HG03175 (cell line): ENCODE measurements around the gene UBE2L6.

Source experiments
- ATAC-seq: cut with Tn5 transposase; IDR thresholded peaks from one replicate; pipeline ENCODE4 v1.9.1; 2021; ENCODE audit warnings: mild to moderate bottlenecking, moderate library complexity; ENCODE audit not compliant: unreplicated experiment

UBE2L6 gene

DNA sequence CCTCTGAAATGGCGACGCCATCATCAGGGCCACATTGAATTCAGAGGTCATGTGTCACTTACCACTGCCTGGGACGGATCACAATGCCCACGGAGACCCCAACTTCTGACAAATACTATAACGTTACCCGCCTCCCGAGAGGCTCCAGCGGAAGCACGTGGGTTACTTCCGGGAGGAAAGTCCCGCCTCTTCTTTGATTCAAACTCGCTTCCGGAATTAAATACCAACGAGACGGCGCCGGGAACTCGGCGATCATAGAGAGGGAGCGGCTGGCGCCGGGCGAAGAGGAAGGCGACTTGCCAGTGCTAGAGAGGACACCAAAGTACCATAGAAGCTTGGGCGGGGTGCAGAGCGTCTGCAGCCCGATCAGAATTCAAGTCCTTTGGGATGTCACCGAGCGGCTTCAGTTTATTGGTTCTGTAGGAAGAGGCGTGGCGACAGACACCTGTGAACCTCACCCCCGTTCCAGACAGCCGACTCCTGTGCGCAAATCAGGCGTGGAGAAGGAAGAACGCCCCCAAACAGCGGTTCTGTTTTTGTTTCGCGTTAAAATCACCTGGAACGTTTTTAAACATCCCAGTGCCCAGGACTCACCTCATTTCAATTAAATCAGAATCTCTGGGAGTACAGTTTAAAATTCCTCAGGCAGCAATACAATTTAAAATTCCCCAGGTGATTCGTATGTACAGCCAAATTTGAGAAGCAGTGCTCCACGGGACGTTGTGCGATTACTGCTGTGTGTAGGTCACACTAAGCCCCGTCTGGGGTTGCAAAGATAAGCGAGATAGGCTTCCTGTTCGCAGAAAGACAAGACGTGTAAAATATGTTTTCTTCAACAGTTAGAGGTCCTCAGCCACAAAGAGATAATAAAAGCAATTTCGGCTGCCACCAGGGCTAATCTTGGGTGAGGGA, 36.6 kb downstream of the UBE2L6 start, which contains the start of gene TIMM10:
Gene TIMM10, minus strand, starts transcription at position 159 of the 912 bp plus-strand sequence. CDS start 565 bp downstream, outside the sequence.
- peak; percentile 98 for ATAC-seq

DNA sequence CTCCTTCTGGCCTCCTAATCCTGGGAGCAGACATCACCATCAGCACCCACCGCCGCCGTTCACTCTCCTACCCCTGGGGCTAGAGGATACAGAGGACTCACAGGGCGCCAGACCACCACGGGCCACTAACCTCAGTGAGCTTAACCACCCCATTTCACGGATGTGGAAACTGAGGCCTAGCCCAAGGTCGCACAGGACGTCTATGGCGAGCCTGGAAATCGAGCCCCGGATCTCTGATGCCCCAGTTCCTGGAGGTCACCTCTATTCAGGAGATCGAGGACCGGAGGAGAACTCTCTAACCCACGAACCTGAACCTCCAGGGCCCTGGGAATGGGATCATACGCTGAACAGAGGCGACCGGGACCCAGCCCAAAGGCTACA, 37.3 kb downstream of the UBE2L6 start:
- peak; percentile 0 for ATAC-seq

- ATAC-seq, result no peak
Observed at GRCh38 chr11:57529012-57529411, 38.5 kb downstream of the UBE2L6 start.

DNA sequence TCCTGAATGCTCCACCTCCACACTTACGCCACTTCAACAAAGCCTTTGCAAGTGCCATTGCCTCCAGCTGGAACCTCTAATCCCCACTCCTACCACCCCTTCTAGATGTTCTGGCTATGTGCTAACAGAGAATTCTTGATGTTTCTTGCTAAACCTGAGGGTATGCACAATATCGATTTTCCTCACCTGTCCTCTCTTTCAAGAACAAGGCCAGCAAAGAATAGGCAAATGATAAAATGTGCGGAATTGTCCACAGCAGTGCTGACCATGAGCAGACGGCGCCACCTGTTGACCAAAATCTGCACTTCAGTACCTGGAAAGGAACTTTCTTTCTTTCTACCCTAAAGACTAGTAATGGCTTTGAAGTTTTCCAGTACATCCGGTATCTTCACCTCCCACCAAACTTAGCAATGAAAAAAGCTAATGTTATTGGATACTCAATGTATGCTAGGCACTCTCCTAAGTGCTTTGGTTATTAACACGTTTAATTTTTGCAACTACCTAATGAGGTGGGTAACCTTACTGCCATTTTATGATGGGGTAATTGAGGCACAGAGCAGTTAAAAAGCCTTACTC, 40.3 kb downstream of the UBE2L6 start:
- no peak for ATAC-seq

DNA sequence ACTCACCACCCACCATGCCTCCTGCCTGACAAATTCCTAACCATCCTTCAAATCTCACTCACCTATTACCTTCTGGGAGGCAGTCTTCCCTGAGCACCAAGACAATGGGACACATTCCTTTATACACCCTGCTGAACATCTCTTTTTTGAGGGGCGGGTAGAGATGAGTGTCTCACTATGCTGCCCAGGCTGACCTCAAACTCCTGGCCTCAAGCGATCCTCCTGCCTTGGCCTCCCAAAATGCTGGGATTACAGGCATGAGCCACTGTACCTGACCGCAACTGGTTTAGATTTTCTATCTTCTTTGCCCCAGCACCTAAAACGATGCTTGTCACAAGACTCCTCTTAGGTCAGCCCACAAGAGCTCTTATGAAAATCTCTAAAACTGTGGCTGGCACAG, 44.1 kb downstream of the UBE2L6 start:
- no peak for ATAC-seq

- no peak for ATAC-seq
Observed at GRCh38 chr11:57521116-57521515, 46.4 kb downstream of the UBE2L6 start.

GRCh38 chr11:57516061-57516443, 51.4 kb downstream of the UBE2L6 start:
- ATAC-seq, result no peak

DNA sequence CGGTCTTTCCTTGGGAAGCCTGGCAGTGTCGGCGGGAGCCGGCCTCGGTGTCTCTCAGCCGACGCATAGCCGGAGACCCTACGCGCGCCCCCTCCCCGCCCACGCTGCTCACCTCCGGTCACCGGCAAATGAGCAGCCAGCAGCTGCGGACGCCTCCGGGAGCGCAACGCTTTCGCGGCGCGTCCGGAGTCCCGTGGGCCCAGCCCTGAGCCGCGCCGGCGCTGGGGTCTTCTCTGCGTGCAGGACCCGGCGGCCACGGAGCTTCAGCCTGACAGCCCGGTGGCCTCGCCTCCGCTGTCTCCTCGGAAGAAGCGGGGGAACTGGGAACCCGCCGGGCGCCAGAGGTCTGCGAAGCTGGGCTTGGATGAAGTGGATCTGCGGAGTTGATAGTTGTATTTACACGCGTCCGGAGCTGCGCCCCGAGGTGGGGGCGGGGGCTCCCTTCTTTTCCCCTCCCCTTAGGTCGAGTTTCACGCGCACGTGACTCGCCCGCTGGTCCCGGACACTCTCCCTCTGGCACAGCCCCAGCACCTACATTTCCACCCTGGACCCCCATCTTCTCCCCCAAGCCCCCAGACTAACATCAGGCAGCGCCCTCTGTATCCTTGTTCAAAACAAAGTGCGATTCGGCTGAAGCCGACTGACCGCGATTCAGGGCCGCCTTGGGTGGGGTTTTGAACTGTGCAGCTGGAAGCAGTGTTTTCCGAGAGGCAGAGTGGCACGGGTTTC, 52.0 kb downstream of the UBE2L6 start, which contains the start of gene SLC43A1:
Gene SLC43A1, minus strand, starts transcription at position 371 of the 729 bp plus-strand sequence. CDS start 1,591 bp downstream, outside the sequence.
- peak; percentile 42 for ATAC-seq

DNA sequence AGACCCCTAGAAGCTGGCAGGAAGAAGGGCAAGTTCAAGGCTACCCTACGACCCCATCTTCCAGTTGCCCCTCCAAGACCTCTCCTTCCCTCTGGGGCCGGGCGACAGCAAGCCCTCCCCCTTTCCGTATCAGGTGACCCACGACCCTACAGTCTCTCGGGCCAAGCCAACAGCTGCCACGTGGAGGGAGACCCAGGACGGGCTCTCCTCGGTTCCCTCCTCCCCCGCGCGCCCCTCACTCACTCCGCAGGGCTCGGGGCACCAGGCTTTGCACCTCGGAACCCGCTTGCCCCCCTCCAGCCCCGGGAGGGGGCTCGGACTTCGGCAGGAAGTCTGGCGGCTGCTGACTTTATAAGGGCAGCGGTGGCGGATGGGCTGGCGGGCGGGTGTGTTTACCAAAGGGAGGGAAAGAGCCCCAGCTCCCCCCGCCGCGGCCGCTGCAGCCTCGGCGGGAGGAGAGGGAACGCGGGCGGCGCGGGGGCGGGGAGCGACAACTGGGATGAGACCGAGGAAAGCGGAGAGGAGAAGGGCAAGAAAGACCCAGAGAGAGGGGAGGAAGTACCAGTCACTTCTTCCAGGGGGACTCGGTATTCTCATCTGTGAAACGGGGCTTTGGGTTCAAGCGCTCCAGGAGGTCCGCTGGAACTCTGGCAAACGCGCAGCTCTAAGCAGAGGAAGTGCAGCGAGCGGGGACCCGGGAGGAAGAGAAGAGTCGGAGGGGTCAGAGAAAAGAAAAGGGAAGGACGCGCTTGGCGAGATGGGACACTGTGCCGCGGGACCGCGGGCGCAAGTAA, 52.7 kb downstream of the UBE2L6 start:
- ATAC-seq, result peak; percentile 47

DNA sequence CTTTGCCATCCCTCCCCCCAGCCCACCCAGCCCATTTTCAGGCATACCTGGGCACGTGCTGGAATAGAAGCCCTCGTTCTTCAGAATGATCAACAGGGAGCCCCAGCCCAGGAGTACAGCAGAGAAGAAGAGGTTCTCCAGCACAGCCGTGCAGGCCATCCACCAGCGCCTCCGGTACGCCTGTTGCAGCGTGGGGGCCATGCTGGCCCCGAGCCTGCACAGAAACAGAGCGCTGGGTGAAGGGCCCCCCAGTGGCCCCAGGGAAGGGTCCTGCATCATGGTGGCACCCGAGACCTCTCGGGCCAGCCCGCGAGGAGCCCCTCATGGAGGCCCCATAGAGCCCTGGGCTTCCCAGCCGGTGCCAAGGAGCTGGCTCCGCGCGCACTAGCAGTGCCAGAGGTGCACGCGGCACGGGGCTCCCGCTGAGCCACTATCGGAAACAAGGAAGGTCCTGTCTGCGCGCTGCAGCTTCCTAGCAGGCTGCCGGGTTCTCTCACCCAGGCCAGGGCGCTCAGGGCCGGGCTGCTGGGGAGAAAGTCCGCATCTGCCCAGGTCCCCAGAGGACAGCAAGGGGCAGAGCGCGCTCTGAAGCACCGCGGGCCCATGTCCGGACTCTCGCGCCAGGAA, 53.4 kb downstream of the UBE2L6 start:
- peak; percentile 35 for ATAC-seq

DNA sequence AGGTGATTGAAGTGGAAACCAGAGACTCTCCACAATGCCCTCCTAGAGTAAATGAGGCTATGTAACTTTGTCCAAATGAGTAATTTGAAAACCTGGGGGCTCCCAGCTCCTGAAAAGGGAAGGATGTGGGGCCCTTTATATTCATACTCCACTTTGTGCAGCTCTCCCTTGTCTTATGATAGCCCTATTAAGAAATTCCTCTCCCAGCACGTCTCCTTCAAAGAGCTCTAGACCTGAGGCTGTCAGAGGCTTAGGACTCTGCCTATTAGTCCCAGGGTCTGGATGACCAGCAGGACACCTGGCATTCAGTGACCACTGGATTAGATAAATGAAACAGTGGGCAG, 54.0 kb downstream of the UBE2L6 start:
- no peak for ATAC-seq

DNA sequence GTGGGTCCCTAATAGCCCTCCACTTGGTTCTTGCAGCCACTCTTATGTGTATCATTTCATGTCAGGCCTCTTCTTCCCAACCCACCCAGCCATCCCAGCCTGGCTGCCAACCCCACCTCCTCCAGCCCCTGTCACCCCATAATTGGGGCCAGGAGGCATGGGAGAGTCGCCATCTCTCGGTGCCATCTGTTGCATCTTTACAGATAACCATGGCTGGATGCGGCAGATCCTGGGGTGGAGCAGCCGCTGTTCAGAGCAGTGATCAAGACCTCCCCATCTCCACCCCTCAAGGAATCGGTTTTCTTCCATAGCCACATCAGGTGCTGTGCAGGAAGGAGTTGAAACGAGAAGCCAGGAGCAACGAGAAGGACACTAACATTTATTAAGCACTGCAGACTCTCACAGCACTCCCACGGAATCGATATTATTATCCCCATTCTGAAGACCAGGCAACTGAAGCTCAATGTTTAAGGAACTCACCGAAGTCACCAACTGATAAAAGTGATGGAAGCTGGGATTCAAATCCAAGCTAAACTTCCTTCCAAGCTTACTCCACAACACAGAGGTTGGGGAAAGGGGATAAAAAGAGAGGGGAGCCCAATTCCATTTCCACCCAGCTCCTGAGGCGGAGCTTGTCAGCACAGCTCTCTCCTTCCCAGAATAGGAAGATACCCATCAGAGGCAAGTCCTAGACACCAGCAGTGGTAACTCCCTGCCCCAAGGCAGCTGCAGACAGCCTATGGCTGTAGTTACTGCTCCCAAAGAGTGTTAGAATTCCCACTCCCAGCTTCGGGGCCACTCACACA, 54.6 kb downstream of the UBE2L6 start:
- ATAC-seq, result no peak

- no peak for ATAC-seq
Observed at GRCh38 chr11:57511741-57512430, 55.6 kb downstream of the UBE2L6 start.

DNA sequence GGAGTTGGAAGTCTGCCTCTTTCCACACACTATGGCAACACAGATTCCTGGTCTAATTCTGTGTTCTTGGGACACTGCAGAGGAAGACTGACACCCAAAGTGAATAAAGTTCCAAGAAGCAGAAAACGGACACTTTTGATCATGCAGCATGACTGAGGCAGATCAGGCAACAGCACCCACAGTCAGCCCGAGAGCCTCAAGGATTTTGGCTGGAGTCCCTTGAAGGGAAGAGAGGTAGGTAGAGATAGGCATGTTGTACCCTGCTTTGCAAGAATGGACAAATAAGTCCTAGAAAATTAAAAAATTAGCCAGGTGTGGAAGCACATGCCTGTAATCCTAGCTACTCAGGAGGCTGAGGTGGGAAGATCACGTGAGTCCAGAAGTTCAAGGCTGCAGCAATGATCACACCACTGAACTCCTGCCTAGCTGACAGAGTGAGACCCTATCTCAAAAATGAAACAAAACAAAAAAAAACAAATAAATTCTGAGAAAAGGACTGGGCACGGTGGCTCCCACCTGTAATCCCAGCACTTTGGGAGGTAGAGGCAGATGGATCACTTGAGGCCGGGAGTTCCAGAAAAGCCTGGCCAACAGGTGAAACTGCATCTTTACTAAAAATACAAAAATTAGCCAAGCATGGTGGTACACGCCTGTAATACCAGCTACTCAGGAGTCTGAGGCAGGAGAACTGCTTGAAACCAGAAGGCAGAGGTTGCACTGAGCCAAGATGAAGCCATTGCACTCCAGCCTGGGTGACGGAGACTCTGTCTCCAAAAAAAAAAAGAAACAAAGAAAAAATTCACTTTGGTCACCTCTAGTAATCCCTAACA, 58.9 kb downstream of the UBE2L6 start:
- no peak for ATAC-seq

DNA sequence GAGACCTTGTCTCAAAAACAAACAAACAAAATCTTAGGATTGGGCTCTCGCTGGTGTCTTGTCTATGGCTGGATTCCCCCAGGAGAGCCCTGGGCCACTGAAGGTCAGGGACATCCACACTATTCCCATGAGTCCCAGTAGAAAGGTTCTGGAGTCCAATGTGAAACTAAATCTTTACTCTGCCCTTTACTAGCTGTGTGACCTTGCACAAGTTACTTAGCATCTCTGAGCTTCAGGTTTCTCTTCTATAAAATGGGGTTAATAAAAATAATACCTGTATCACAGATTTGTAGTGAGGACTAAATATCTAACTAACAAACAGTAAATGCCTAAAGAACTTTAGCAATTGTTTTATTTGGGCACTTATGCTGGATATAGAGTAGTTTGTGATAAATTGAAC, 61.0 kb downstream of the UBE2L6 start:
- no peak for ATAC-seq

- no peak for ATAC-seq
Observed at GRCh38 chr11:57504511-57504910, 63.0 kb downstream of the UBE2L6 start.

DNA sequence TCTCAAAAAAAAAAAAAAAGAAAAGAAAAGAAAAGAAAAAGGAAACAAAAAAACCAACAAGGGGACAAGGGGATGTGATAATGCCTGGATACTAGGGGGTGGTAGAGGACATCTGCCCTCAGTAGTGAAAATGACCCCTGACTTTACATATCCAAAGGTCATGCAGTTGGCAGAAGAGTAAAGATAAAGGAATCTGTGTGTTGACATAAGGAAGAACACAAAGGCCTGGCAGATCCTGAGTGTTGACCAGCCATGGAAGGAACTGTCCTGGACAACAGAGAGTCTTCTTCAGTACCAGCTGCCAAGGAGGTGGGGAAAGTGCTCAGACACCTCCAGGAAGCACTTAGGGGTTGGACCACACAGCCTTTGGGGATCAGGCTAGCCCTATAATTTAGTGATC, 64.6 kb downstream of the UBE2L6 start:
- no peak for ATAC-seq

- no peak for ATAC-seq
Observed at GRCh38 chr11:57502376-57502775, 65.1 kb downstream of the UBE2L6 start.
